H1 (cell line): ENCODE data around the gene ZDHHC9. TPM values are rescaled to one million over a fixed set of nuclear protein-coding genes. Genes with fewer than 3 reads are reported as not detected.

ENCODE experiments used
- CTCF ChIA-PET: fragments of 300-600 bp; sonication (Branson Sonifier 250); formaldehyde crosslinking; loops from one replicate; lab custom pipeline; 2021; ENCODE audit not compliant: partially characterized antibody; lab: Charles Lee
- POLR2A ChIA-PET: fragments of 300-600 bp; sonication (Branson Sonifier 250); formaldehyde crosslinking; loops from one replicate; lab custom pipeline; 2021; ENCODE audit warnings: inconsistent platforms; ENCODE audit not compliant: partially characterized antibody; lab: Charles Lee
- DNase-seq, 2 experiments: peaks; one replicate each; pipeline versions ENCODE4 v3.0.0 to v3.0.0-alpha.2; 2010 to 2022; ENCODE audit warnings: low spot score in 2 of 2, low read depth in 1 of 2, mixed read lengths in 1 of 2
- FAIRE-seq: peaks from 2 replicates; lab custom pipeline; 2011; peaks lifted over from hg19 to GRCh38; lab: Jason Lieb, UNC
- H2AFZ ChIP-seq: 2 replicates; pipeline ENCODE4 v1.8.1; 2012; ENCODE audit warnings: low read length, inconsistent platforms
- H2AK5ac ChIP-seq: 2 replicates; pipeline ENCODE4 v1.6.1; 2013; ENCODE audit warnings: low read depth, low read length
- H2BK120ac ChIP-seq: replicated peaks from 2 replicates; pipeline ENCODE3; 2013; ENCODE audit warnings: low read depth, low read length, inconsistent platforms
- H2BK12ac ChIP-seq: 2 replicates; pipeline ENCODE4 v1.6.1; 2013; ENCODE audit warnings: low read depth, low read length
- H2BK15ac ChIP-seq: 2 replicates; pipeline ENCODE4 v1.6.1; 2013; ENCODE audit warnings: low read length
- H2BK20ac ChIP-seq: 2 replicates; pipeline ENCODE4 v1.6.1; 2013; ENCODE audit warnings: low read length
- H2BK5ac ChIP-seq: 2 replicates; pipeline ENCODE4 v1.6.1; 2013; ENCODE audit warnings: low read depth, low read length
- H3K14ac ChIP-seq: 2 replicates; pipeline ENCODE4 v1.6.1; 2013; ENCODE audit warnings: inconsistent platforms; ENCODE audit not compliant: insufficient read length
- H3K18ac ChIP-seq: 2 replicates; pipeline ENCODE4 v1.6.1; 2013; ENCODE audit warnings: low read length; ENCODE audit errors: extremely low read depth
- H3K23ac ChIP-seq: 2 replicates; pipeline ENCODE4 v1.6.1; 2013; ENCODE audit warnings: inconsistent platforms; ENCODE audit not compliant: insufficient read length
- H3K23me2 ChIP-seq: 2 replicates; pipeline ENCODE4 v1.6.1; 2013; ENCODE audit warnings: low read depth, low read length
- H3K27ac ChIP-seq: 2 replicates; pipeline ENCODE4 v1.6.1; 2011; ENCODE audit warnings: low read depth, low read length, inconsistent platforms
- H3K27me3 ChIP-seq, 4 experiments: replicated peaks in 1 of 4; 1 replicate in 1 of 4; 2 replicates in 3 of 4; pipeline versions ENCODE4 v1.6.1 to v1.8.1; 2011 to 2013; ENCODE audit warnings: low read length in 3 of 4, mild to moderate bottlenecking in 3 of 4, inconsistent platforms in 2 of 4, mixed read lengths in 2 of 4, moderate library complexity in 1 of 4; ENCODE audit not compliant: control insufficient read depth in 3 of 4, insufficient read depth in 3 of 4; ENCODE audit errors: extremely low read depth in 1 of 4
- H3K36me3 ChIP-seq, 4 experiments: 2 replicates each; pipeline versions ENCODE4 v1.6.1 to v1.8.1; 2011 to 2013; ENCODE audit warnings: mild to moderate bottlenecking in 4 of 4, low read length in 3 of 4, moderate library complexity in 2 of 4, control low read depth in 1 of 4, inconsistent platforms in 1 of 4; ENCODE audit not compliant: insufficient read depth in 4 of 4, control insufficient read depth in 2 of 4
- H3K4ac ChIP-seq: replicated peaks from 2 replicates; pipeline ENCODE3; 2013; ENCODE audit warnings: low read length, low read depth, mixed read lengths, inconsistent platforms; ENCODE audit not compliant: insufficient read length
- H3K4me1 ChIP-seq, 4 experiments: replicated peaks in 1 of 4; 1 replicate in 1 of 4; 2 replicates in 3 of 4; pipeline versions ENCODE4 v1.6.1 to v1.8.1; 2011 to 2013; ENCODE audit warnings: low read length in 3 of 4, inconsistent platforms in 2 of 4, mixed read lengths in 1 of 4; ENCODE audit not compliant: insufficient read depth in 4 of 4, control insufficient read depth in 3 of 4
- H3K4me2 ChIP-seq, 2 experiments: 2 replicates each; pipeline versions ENCODE4 v1.6.1 to v1.8.1; 2011 to 2013; ENCODE audit warnings: low read depth in 2 of 2, low read length in 2 of 2, control low read depth in 1 of 2, inconsistent platforms in 1 of 2, mild to moderate bottlenecking in 1 of 2; ENCODE audit not compliant: insufficient read depth in 1 of 2
- H3K4me3 ChIP-seq, 4 experiments: fragments of 200-600, 300-600 bp in 1 of 4; sonication (generic), shearing (Covaris generic), sonication (Bioruptor Twin) in 1 of 4; 2 replicates each; pipeline versions ENCODE4 v1.5.1 to v1.8.1; 2011 to 2016; ENCODE audit warnings: low read length in 4 of 4, low read depth in 3 of 4, control low read depth in 2 of 4, inconsistent platforms in 2 of 4, mild to moderate bottlenecking in 2 of 4, mixed read lengths in 1 of 4, moderate library complexity in 1 of 4; ENCODE audit not compliant: insufficient read depth in 2 of 4; ENCODE audit errors: extremely low read depth in 1 of 4
- H3K56ac ChIP-seq: replicated peaks from 2 replicates; pipeline ENCODE3; 2013; ENCODE audit warnings: low read depth, mild to moderate bottlenecking, mixed read lengths, low read length, inconsistent platforms; ENCODE audit not compliant: insufficient read length
- H3K79me1 ChIP-seq: 2 replicates; pipeline ENCODE4 v1.6.1; 2013; ENCODE audit warnings: low read depth, low read length, control low read depth
- H3K79me2 ChIP-seq, 2 experiments: 2 replicates each; pipeline versions ENCODE4 v1.6.1 to v1.8.1; 2012 to 2013; ENCODE audit warnings: low read length in 2 of 2, mild to moderate bottlenecking in 2 of 2, inconsistent platforms in 1 of 2; ENCODE audit not compliant: insufficient read depth in 2 of 2, control insufficient read depth in 1 of 2
- H3K9ac ChIP-seq, 4 experiments: replicated peaks in 1 of 4; 1 replicate in 1 of 4; 2 replicates in 3 of 4; pipeline versions ENCODE4 v1.6.1 to v1.8.1; 2011 to 2013; ENCODE audit warnings: low read depth in 3 of 4, low read length in 3 of 4, control low read depth in 2 of 4, mild to moderate bottlenecking in 2 of 4, moderate library complexity in 2 of 4, inconsistent platforms in 1 of 4; ENCODE audit errors: extremely low read depth in 1 of 4
- H3K9me3 ChIP-seq, 2 experiments: 2 replicates each; pipeline versions ENCODE4 v1.6.1 to v1.8.1; 2012 to 2013; ENCODE audit warnings: mild to moderate bottlenecking in 2 of 2, moderate library complexity in 2 of 2, control low read depth in 1 of 2, inconsistent platforms in 1 of 2, low read depth in 1 of 2, low read length in 1 of 2, mixed read lengths in 1 of 2; ENCODE audit not compliant: insufficient read depth in 2 of 2
- H4K20me1 ChIP-seq, 2 experiments: replicated peaks in 1 of 2; 2 replicates each; pipeline versions ENCODE3 to v1.8.1; 2011 to 2013; ENCODE audit warnings: inconsistent platforms in 2 of 2, low read length in 2 of 2, mild to moderate bottlenecking in 1 of 2; ENCODE audit not compliant: insufficient read depth in 2 of 2, control insufficient read depth in 1 of 2
- H4K5ac ChIP-seq: 2 replicates; pipeline ENCODE4 v1.6.1; 2013; ENCODE audit warnings: low read length, low read depth, mixed read lengths, inconsistent platforms; ENCODE audit not compliant: insufficient read length
- H4K8ac ChIP-seq: 2 replicates; pipeline ENCODE4 v1.8.0; 2013; ENCODE audit warnings: mild to moderate bottlenecking, moderate library complexity, low read length, inconsistent platforms; ENCODE audit not compliant: insufficient read depth; ENCODE audit errors: extremely low read depth
- H4K91ac ChIP-seq: replicated peaks from 2 replicates; pipeline ENCODE3; 2013; ENCODE audit warnings: low read length, mixed read lengths, inconsistent platforms; ENCODE audit not compliant: insufficient read length
- ATF2 ChIP-seq: IDR thresholded peaks from 2 replicates; pipeline ENCODE4 v1.6.1; 2012; ENCODE audit warnings: low read length, inconsistent platforms
- BACH1 ChIP-seq: IDR thresholded peaks from 2 replicates; pipeline ENCODE4 v1.6.1; 2012; ENCODE audit warnings: low read length, improper control_type of control experiment
- CEBPB ChIP-seq: IDR thresholded peaks from 2 replicates; pipeline ENCODE4 v1.6.1; 2012; ENCODE audit warnings: low read depth, low read length
- EP300 ChIP-seq, 2 experiments: IDR thresholded peaks; 1 replicate in 1 of 2; 2 replicates in 1 of 2; pipeline ENCODE4 v1.6.1; 2011 to 2012; ENCODE audit warnings: low read depth in 2 of 2, low read length in 2 of 2, mild to moderate bottlenecking in 2 of 2, borderline replicate concordance in 1 of 2, inconsistent platforms in 1 of 2, moderate library complexity in 1 of 2
- MAX ChIP-seq: IDR thresholded peaks from 2 replicates; pipeline ENCODE4 v1.6.1; 2012; ENCODE audit warnings: inconsistent platforms
- NRF1 ChIP-seq: IDR thresholded peaks from 2 replicates; pipeline ENCODE4 v1.6.1; 2011; ENCODE audit warnings: mild to moderate bottlenecking, low read depth, low read length, improper control_type of control experiment
- RFX5 ChIP-seq: IDR thresholded peaks from 2 replicates; pipeline ENCODE4 v1.6.1; 2011; ENCODE audit warnings: low read depth, low read length, improper control_type of control experiment, borderline replicate concordance
- SP1 ChIP-seq: IDR thresholded peaks from 2 replicates; pipeline ENCODE4 v1.6.1; 2011; ENCODE audit warnings: low read depth, low read length
- SP4 ChIP-seq: IDR thresholded peaks from 2 replicates; pipeline ENCODE4 v1.6.1; 2012; ENCODE audit warnings: low read length, inconsistent platforms
- SUZ12 ChIP-seq: fragments of 200-600 bp; sonication (generic); IDR thresholded peaks from 2 replicates; pipeline ENCODE4 v1.6.1; 2012; ENCODE audit warnings: mild to moderate bottlenecking, inconsistent platforms, low read length, moderate library complexity, mixed read lengths
- TEAD4 ChIP-seq: IDR thresholded peaks from 2 replicates; pipeline ENCODE4 v1.6.1; 2012; ENCODE audit warnings: low read depth, low read length, inconsistent platforms, mixed read lengths
- WGBS, 2 experiments: shearing (Covaris generic) in 1 of 2; methylation state at CpG; one replicate each; pipeline versions ENCODE4 v1.1.6 to v1.1.7; 2013 to 2015; ENCODE audit warnings: low lambda C conversion rate in 2 of 2, mixed read lengths in 2 of 2, inconsistent platforms in 1 of 2, low coverage in 1 of 2, missing lambda C conversion rate in 1 of 2; ENCODE audit not compliant: insufficient replicate concordance in 2 of 2, insufficient coverage in 1 of 2, insufficient read length in 1 of 2; ENCODE audit errors: extremely low coverage in 1 of 2, missing lambda C conversion rate in 1 of 2; 5-methylcytosine and 5-hydroxymethylcytosine counted together
- polyA plus RNA-seq, 7 experiments: library from polyadenylated mRNA; depleted of rRNA in 3 of 7; stranded (reverse) in 5 of 7; unstranded in 2 of 7; fragments of >200 nt in 5 of 7; fragments of 200-250 nt in 2 of 7; gene quantifications; 1 replicate in 5 of 7; 2 replicates in 1 of 7; 4 replicates in 1 of 7; pipeline versions ENCODE4 v1.2.1 to v1.2.3, GENCODE V29; 2011 to 2013; ENCODE audit warnings: missing spikeins in 2 of 7, mixed read lengths in 2 of 7
- total RNA-seq: library from RNA; stranded (reverse); fragmentation: NEBNext Ultra II Directional; extraction: Animal tissue kit (Norgen Biotek cat#: 25700); gene quantifications from 2 replicates; pipeline ENCODE4 v1.2.1, GENCODE V29; 2021

The ZDHHC9 gene
- total and polyA plus RNA-seq, 2 of the 8 experiments (the other 6 are each of a cell fraction or from before 2014, with no cell fraction given) = 18.1 to 28.3 TPM

GRCh38 chrX:129840344-129840743 lies 3.3 kb downstream of the ZDHHC9 start:
- Histone ChIP-seq H3K4me3 (no peak overlapping the region), H2BK20ac (no peak overlapping the region), H3K56ac (no peak overlapping the region), H2AK5ac (no peak overlapping the region), H3K79me2 (peaks cover 0 to 20% of the 10 kb centered on the region in 2 experiments; a peak in 1 of 4 replicates), H3K27ac (no peak overlapping the region), H3K36me3 (peaks cover 0 to 5% (median 0%) of the 10 kb centered on the region in 4 experiments; a peak in 3 of 8 replicates), H3K4me2 (no peak overlapping the region), H4K91ac (no peak overlapping the region), H2BK5ac (no peak overlapping the region), H4K5ac (no peak overlapping the region), H3K4me1 (no peaks in the 10 kb centered on the region), H3K23ac (no peak overlapping the region), H2BK120ac (no peak overlapping the region), H3K79me1 (no peaks in the 10 kb centered on the region; the same call in 1 of the 2 replicates), H4K8ac (no peak overlapping the region), H3K18ac (no peak overlapping the region), H3K14ac (no peak overlapping the region), H2BK12ac (no peak overlapping the region), H3K9ac (no peak overlapping the region), H2AFZ (no peak overlapping the region), H3K23me2 (no peaks in the 10 kb centered on the region; the same call in 1 of the 2 replicates), H4K20me1 (peaks cover 0 to 3% of the 10 kb centered on the region in 2 experiments), H3K27me3 (no peaks in the 10 kb centered on the region), H3K9me3 (no peaks in the 10 kb centered on the region), H3K4ac (no peak overlapping the region), H2BK15ac (no peak overlapping the region)
- no peak for FAIRE-seq
- ChIA-PET POLR2A (no interaction called here), CTCF (interaction anchor here (1.2 to 1.4 kb wide), 3 partner anchors 18 to 220 kb away, joined by 3 to 4 read pairs (median 3); no protein-coding TSS in a partner anchor)
- DNase-seq = no peak
- TF ChIP-seq BACH1 (no peak), SP4 (no peak), EP300 (IDR thresholded peaks at IDR 0.05; ENCODE audit: borderline replicate concordance in 1 of 2, low read depth in 2 of 2, low read length in 2 of 2) (no peak), CEBPB (no peak), MAX (no peak), SUZ12 (no peak), NRF1 (no peak), SP1 (no peak), ATF2 (no peak), RFX5 (no peak), TEAD4 (no peak)
- 100% methylated on average over 5 of the region's 5 CpGs; no CpG with 5 or more reads in 1 of the 2 experiments for WGBS, 2 experiments
